Neural progenitor cell (in vitro differentiated cells): ENCODE data around the gene ADARB2.

Experiments used
- CTCF ChIP-seq: fragments of 200-600 bp; sonication (generic); IDR thresholded peaks from 2 replicates; pipeline ENCODE4 v1.5.1; 2017; ENCODE audit warnings: antibody characterized with exemption, mild to moderate bottlenecking
- EZH2 ChIP-seq: fragments of 200-600 bp; sonication (generic); IDR thresholded peaks from 2 replicates; pipeline ENCODE4 v1.6.1; 2017; ENCODE audit warnings: antibody characterized with exemption, mild to moderate bottlenecking, moderate library complexity

- TF ChIP-seq EZH2 (no peak), CTCF (no peak)
Observed at GRCh38 chr10:1203704-1204103, 533.6 kb downstream of the ADARB2 start.
